H1 (cell line): ENCODE data around the gene TSEN2. TPM values are rescaled to one million over a fixed set of nuclear protein-coding genes. Genes with fewer than 3 reads are reported as not detected.

Source experiments
- CTCF ChIA-PET: fragments of 300-600 bp; sonication (Branson Sonifier 250); formaldehyde crosslinking; loops from one replicate; lab custom pipeline; 2021; ENCODE audit not compliant: partially characterized antibody; lab: Charles Lee
- POLR2A ChIA-PET: fragments of 300-600 bp; sonication (Branson Sonifier 250); formaldehyde crosslinking; loops from one replicate; lab custom pipeline; 2021; ENCODE audit warnings: inconsistent platforms; ENCODE audit not compliant: partially characterized antibody; lab: Charles Lee
- DNase-seq, 2 experiments: peaks; one replicate each; pipeline versions ENCODE4 v3.0.0 to v3.0.0-alpha.2; 2010 to 2022; ENCODE audit warnings: low spot score in 2 of 2, low read depth in 1 of 2, mixed read lengths in 1 of 2
- FAIRE-seq: peaks from 2 replicates; lab custom pipeline; 2011; peaks lifted over from hg19 to GRCh38; lab: Jason Lieb, UNC
- H2AFZ ChIP-seq: 2 replicates; pipeline ENCODE4 v1.8.1; 2012; ENCODE audit warnings: low read length, inconsistent platforms
- H2AK5ac ChIP-seq: 2 replicates; pipeline ENCODE4 v1.6.1; 2013; ENCODE audit warnings: low read depth, low read length
- H2BK120ac ChIP-seq: replicated peaks from 2 replicates; pipeline ENCODE3; 2013; ENCODE audit warnings: low read depth, low read length, inconsistent platforms
- H2BK12ac ChIP-seq: 2 replicates; pipeline ENCODE4 v1.6.1; 2013; ENCODE audit warnings: low read depth, low read length
- H2BK15ac ChIP-seq: 2 replicates; pipeline ENCODE4 v1.6.1; 2013; ENCODE audit warnings: low read length
- H2BK20ac ChIP-seq: 2 replicates; pipeline ENCODE4 v1.6.1; 2013; ENCODE audit warnings: low read length
- H2BK5ac ChIP-seq: 2 replicates; pipeline ENCODE4 v1.6.1; 2013; ENCODE audit warnings: low read depth, low read length
- H3K14ac ChIP-seq: 2 replicates; pipeline ENCODE4 v1.6.1; 2013; ENCODE audit warnings: inconsistent platforms; ENCODE audit not compliant: insufficient read length
- H3K18ac ChIP-seq: 2 replicates; pipeline ENCODE4 v1.6.1; 2013; ENCODE audit warnings: low read length; ENCODE audit errors: extremely low read depth
- H3K23ac ChIP-seq: 2 replicates; pipeline ENCODE4 v1.6.1; 2013; ENCODE audit warnings: inconsistent platforms; ENCODE audit not compliant: insufficient read length
- H3K23me2 ChIP-seq: 2 replicates; pipeline ENCODE4 v1.6.1; 2013; ENCODE audit warnings: low read depth, low read length
- H3K27ac ChIP-seq: 2 replicates; pipeline ENCODE4 v1.6.1; 2011; ENCODE audit warnings: low read depth, low read length, inconsistent platforms
- H3K27me3 ChIP-seq, 4 experiments: replicated peaks in 1 of 4; 1 replicate in 1 of 4; 2 replicates in 3 of 4; pipeline versions ENCODE4 v1.6.1 to v1.8.1; 2011 to 2013; ENCODE audit warnings: low read length in 3 of 4, mild to moderate bottlenecking in 3 of 4, inconsistent platforms in 2 of 4, mixed read lengths in 2 of 4, moderate library complexity in 1 of 4; ENCODE audit not compliant: control insufficient read depth in 3 of 4, insufficient read depth in 3 of 4; ENCODE audit errors: extremely low read depth in 1 of 4
- H3K36me3 ChIP-seq, 4 experiments: 2 replicates each; pipeline versions ENCODE4 v1.6.1 to v1.8.1; 2011 to 2013; ENCODE audit warnings: mild to moderate bottlenecking in 4 of 4, low read length in 3 of 4, moderate library complexity in 2 of 4, control low read depth in 1 of 4, inconsistent platforms in 1 of 4; ENCODE audit not compliant: insufficient read depth in 4 of 4, control insufficient read depth in 2 of 4
- H3K4ac ChIP-seq: replicated peaks from 2 replicates; pipeline ENCODE3; 2013; ENCODE audit warnings: low read length, low read depth, mixed read lengths, inconsistent platforms; ENCODE audit not compliant: insufficient read length
- H3K4me1 ChIP-seq, 4 experiments: replicated peaks in 1 of 4; 1 replicate in 1 of 4; 2 replicates in 3 of 4; pipeline versions ENCODE4 v1.6.1 to v1.8.1; 2011 to 2013; ENCODE audit warnings: low read length in 3 of 4, inconsistent platforms in 2 of 4, mixed read lengths in 1 of 4; ENCODE audit not compliant: insufficient read depth in 4 of 4, control insufficient read depth in 3 of 4
- H3K4me2 ChIP-seq, 2 experiments: 2 replicates each; pipeline versions ENCODE4 v1.6.1 to v1.8.1; 2011 to 2013; ENCODE audit warnings: low read depth in 2 of 2, low read length in 2 of 2, control low read depth in 1 of 2, inconsistent platforms in 1 of 2, mild to moderate bottlenecking in 1 of 2; ENCODE audit not compliant: insufficient read depth in 1 of 2
- H3K4me3 ChIP-seq, 4 experiments: fragments of 200-600, 300-600 bp in 1 of 4; sonication (generic), shearing (Covaris generic), sonication (Bioruptor Twin) in 1 of 4; 2 replicates each; pipeline versions ENCODE4 v1.5.1 to v1.8.1; 2011 to 2016; ENCODE audit warnings: low read length in 4 of 4, low read depth in 3 of 4, control low read depth in 2 of 4, inconsistent platforms in 2 of 4, mild to moderate bottlenecking in 2 of 4, mixed read lengths in 1 of 4, moderate library complexity in 1 of 4; ENCODE audit not compliant: insufficient read depth in 2 of 4; ENCODE audit errors: extremely low read depth in 1 of 4
- H3K56ac ChIP-seq: replicated peaks from 2 replicates; pipeline ENCODE3; 2013; ENCODE audit warnings: low read depth, mild to moderate bottlenecking, mixed read lengths, low read length, inconsistent platforms; ENCODE audit not compliant: insufficient read length
- H3K79me1 ChIP-seq: 2 replicates; pipeline ENCODE4 v1.6.1; 2013; ENCODE audit warnings: low read depth, low read length, control low read depth
- H3K79me2 ChIP-seq, 2 experiments: 2 replicates each; pipeline versions ENCODE4 v1.6.1 to v1.8.1; 2012 to 2013; ENCODE audit warnings: low read length in 2 of 2, mild to moderate bottlenecking in 2 of 2, inconsistent platforms in 1 of 2; ENCODE audit not compliant: insufficient read depth in 2 of 2, control insufficient read depth in 1 of 2
- H3K9ac ChIP-seq, 4 experiments: replicated peaks in 1 of 4; 1 replicate in 1 of 4; 2 replicates in 3 of 4; pipeline versions ENCODE4 v1.6.1 to v1.8.1; 2011 to 2013; ENCODE audit warnings: low read depth in 3 of 4, low read length in 3 of 4, control low read depth in 2 of 4, mild to moderate bottlenecking in 2 of 4, moderate library complexity in 2 of 4, inconsistent platforms in 1 of 4; ENCODE audit errors: extremely low read depth in 1 of 4
- H3K9me3 ChIP-seq, 2 experiments: 2 replicates each; pipeline versions ENCODE4 v1.6.1 to v1.8.1; 2012 to 2013; ENCODE audit warnings: mild to moderate bottlenecking in 2 of 2, moderate library complexity in 2 of 2, control low read depth in 1 of 2, inconsistent platforms in 1 of 2, low read depth in 1 of 2, low read length in 1 of 2, mixed read lengths in 1 of 2; ENCODE audit not compliant: insufficient read depth in 2 of 2
- H4K20me1 ChIP-seq, 2 experiments: replicated peaks in 1 of 2; 2 replicates each; pipeline versions ENCODE3 to v1.8.1; 2011 to 2013; ENCODE audit warnings: inconsistent platforms in 2 of 2, low read length in 2 of 2, mild to moderate bottlenecking in 1 of 2; ENCODE audit not compliant: insufficient read depth in 2 of 2, control insufficient read depth in 1 of 2
- H4K5ac ChIP-seq: 2 replicates; pipeline ENCODE4 v1.6.1; 2013; ENCODE audit warnings: low read length, low read depth, mixed read lengths, inconsistent platforms; ENCODE audit not compliant: insufficient read length
- H4K8ac ChIP-seq: 2 replicates; pipeline ENCODE4 v1.8.0; 2013; ENCODE audit warnings: mild to moderate bottlenecking, moderate library complexity, low read length, inconsistent platforms; ENCODE audit not compliant: insufficient read depth; ENCODE audit errors: extremely low read depth
- H4K91ac ChIP-seq: replicated peaks from 2 replicates; pipeline ENCODE3; 2013; ENCODE audit warnings: low read length, mixed read lengths, inconsistent platforms; ENCODE audit not compliant: insufficient read length
- BRCA1 ChIP-seq: IDR thresholded peaks from 2 replicates; pipeline ENCODE4 v1.6.1; 2012; ENCODE audit warnings: low read depth, low read length, improper control_type of control experiment
- CBX5 ChIP-seq: fragments of 300-800, 300-1000 bp; sonication (generic); IDR thresholded peaks from 2 replicates; pipeline ENCODE4 v1.7.1; 2016; ENCODE audit warnings: antibody characterized with exemption, low read length, low read depth
- CBX8 ChIP-seq: fragments of 300-800, 300-1000 bp; sonication (generic); IDR thresholded peaks from 2 replicates; pipeline ENCODE4 v1.7.1; 2016; ENCODE audit warnings: low read depth, low read length, borderline replicate concordance
- CEBPB ChIP-seq: IDR thresholded peaks from 2 replicates; pipeline ENCODE4 v1.6.1; 2012; ENCODE audit warnings: low read depth, low read length
- PHF8 ChIP-seq: fragments of 200-600 bp; sonication (generic); conservative IDR thresholded peaks from 2 replicates; pipeline ENCODE4 v1.7.1; 2012; ENCODE audit warnings: low read depth, mild to moderate bottlenecking, inconsistent platforms, low read length, moderate library complexity
- POU5F1 ChIP-seq: IDR thresholded peaks from 2 replicates; pipeline ENCODE4 v1.6.1; 2011; ENCODE audit warnings: low read depth, mild to moderate bottlenecking, low read length, moderate library complexity
- RBBP5 ChIP-seq: IDR thresholded peaks from 2 replicates; pipeline ENCODE4 v1.7.1; 2012; ENCODE audit warnings: low read depth, mild to moderate bottlenecking, inconsistent platforms, low read length, moderate library complexity, borderline replicate concordance
- RFX5 ChIP-seq: IDR thresholded peaks from 2 replicates; pipeline ENCODE4 v1.6.1; 2011; ENCODE audit warnings: low read depth, low read length, improper control_type of control experiment, borderline replicate concordance
- SIX5 ChIP-seq: IDR thresholded peaks from 2 replicates; pipeline ENCODE4 v1.6.1; 2011; ENCODE audit warnings: mild to moderate bottlenecking, low read depth, low read length
- SP1 ChIP-seq: IDR thresholded peaks from 2 replicates; pipeline ENCODE4 v1.6.1; 2011; ENCODE audit warnings: low read depth, low read length
- SUZ12 ChIP-seq: fragments of 200-600 bp; sonication (generic); IDR thresholded peaks from 2 replicates; pipeline ENCODE4 v1.6.1; 2012; ENCODE audit warnings: mild to moderate bottlenecking, inconsistent platforms, low read length, moderate library complexity, mixed read lengths
- USF2 ChIP-seq: IDR thresholded peaks from 2 replicates; pipeline ENCODE4 v1.6.1; 2011; ENCODE audit warnings: low read length, improper control_type of control experiment
- ZNF274 ChIP-seq: IDR thresholded peaks from 2 replicates; pipeline ENCODE4 v1.7.0; 2012; ENCODE audit warnings: low read length, borderline replicate concordance; ENCODE audit errors: extremely low read depth
- WGBS, 2 experiments: shearing (Covaris generic) in 1 of 2; methylation state at CpG; one replicate each; pipeline versions ENCODE4 v1.1.6 to v1.1.7; 2013 to 2015; ENCODE audit warnings: low lambda C conversion rate in 2 of 2, mixed read lengths in 2 of 2, inconsistent platforms in 1 of 2, low coverage in 1 of 2, missing lambda C conversion rate in 1 of 2; ENCODE audit not compliant: insufficient replicate concordance in 2 of 2, insufficient coverage in 1 of 2, insufficient read length in 1 of 2; ENCODE audit errors: extremely low coverage in 1 of 2, missing lambda C conversion rate in 1 of 2; 5-methylcytosine and 5-hydroxymethylcytosine counted together
- polyA plus RNA-seq, 7 experiments: library from polyadenylated mRNA; depleted of rRNA in 3 of 7; stranded (reverse) in 5 of 7; unstranded in 2 of 7; fragments of >200 nt in 5 of 7; fragments of 200-250 nt in 2 of 7; gene quantifications; 1 replicate in 5 of 7; 2 replicates in 1 of 7; 4 replicates in 1 of 7; pipeline versions ENCODE4 v1.2.1 to v1.2.3, GENCODE V29; 2011 to 2013; ENCODE audit warnings: missing spikeins in 2 of 7, mixed read lengths in 2 of 7
- total RNA-seq: library from RNA; stranded (reverse); fragmentation: NEBNext Ultra II Directional; extraction: Animal tissue kit (Norgen Biotek cat#: 25700); gene quantifications from 2 replicates; pipeline ENCODE4 v1.2.1, GENCODE V29; 2021

Gene TSEN2
- total and polyA plus RNA-seq, 2 of the 8 experiments (the other 6 are each of a cell fraction or from before 2014, with no cell fraction given): 16.1 to 22.4 TPM

GRCh38 chr3:12506201-12506709 is 22.0 kb downstream of the TSEN2 start:
- no peaks in the 10 kb centered on the region for H3K27me3 ChIP-seq
- POLR2A ChIA-PET: interaction anchor here (1.2 to 3.0 kb wide), 2 partner anchors 11 to 13 kb away, joined by 3 to 9 read pairs; no protein-coding TSS in a partner anchor
- no peaks in the 10 kb centered on the region for H3K23me2 ChIP-seq
- 94% methylated on average over 5 of the region's 5 CpGs; no CpG with 5 or more reads in 1 of the 2 experiments for WGBS, 2 experiments
- H2BK12ac ChIP-seq: no peak overlapping the region
- no peak overlapping the region for H3K4me3 ChIP-seq
- H4K20me1 ChIP-seq: no peaks in the 10 kb centered on the region
- H2BK20ac ChIP-seq: no peak overlapping the region
- CTCF ChIA-PET: interaction anchor here (0.6 to 5.1 kb wide), 5 partner anchors 11 to 1084 kb away, joined by 3 to 32 read pairs (median 3); no protein-coding TSS in a partner anchor
- no peak overlapping the region for H3K4ac ChIP-seq
- H3K36me3 ChIP-seq: peaks cover 8 to 55% (median 28%) of the 10 kb centered on the region in 4 experiments
- H2BK15ac ChIP-seq: no peak overlapping the region
- H3K56ac ChIP-seq: no peak overlapping the region
- no peak overlapping the region for H2BK5ac ChIP-seq
- no peak overlapping the region for H2AFZ ChIP-seq
- DNase-seq (no peak), FAIRE-seq (no peak)
- no peaks in the 10 kb centered on the region for H3K79me2 ChIP-seq
- no peak overlapping the region for H4K91ac ChIP-seq
- H3K79me1 ChIP-seq: no peaks in the 10 kb centered on the region
- H3K27ac ChIP-seq: no peak overlapping the region
- no peak overlapping the region for H3K4me2 ChIP-seq
- H3K18ac ChIP-seq: no peak overlapping the region
- H3K4me1 ChIP-seq: no peaks in the 10 kb centered on the region
- no peak overlapping the region for H3K14ac ChIP-seq
- no peak overlapping the region for H2AK5ac ChIP-seq
- no peaks in the 10 kb centered on the region for H3K9me3 ChIP-seq
- H3K23ac ChIP-seq: no peak overlapping the region
- H2BK120ac ChIP-seq: no peak overlapping the region
- H3K9ac ChIP-seq: no peak overlapping the region
- no peak overlapping the region for H4K8ac ChIP-seq
- H4K5ac ChIP-seq: no peak overlapping the region
- no peak for TF ChIP-seq BRCA1
- no peak for TF ChIP-seq SP1
- no peak for TF ChIP-seq SIX5
- TF ChIP-seq POU5F1: no peak
- no peak for TF ChIP-seq CBX5
- no peak for TF ChIP-seq ZNF274
- TF ChIP-seq CEBPB: no peak
- TF ChIP-seq SUZ12: no peak
- TF ChIP-seq CBX8: no peak
- no peak for TF ChIP-seq PHF8
- TF ChIP-seq USF2: no peak
- TF ChIP-seq RFX5: no peak
- TF ChIP-seq RBBP5: no peak
